Astrocyte (in vitro differentiated cells and primary cell): ENCODE data around the gene C1orf198. TPM values are rescaled to one million over a fixed set of nuclear protein-coding genes. Genes with fewer than 3 reads are reported as not detected.
"Not testable (repeated sequence)": the region's sequence is repeated elsewhere in the genome, so short reads cannot be mapped to it uniquely, and the experiment has no call there.

ENCODE experiments used
- DNase-seq: peaks from one replicate; pipeline ENCODE4 v3.0.0-alpha.2; 2010; ENCODE audit warnings: low read depth
- FAIRE-seq: peaks from 2 replicates; lab custom pipeline; 2011; peaks lifted over from hg19 to GRCh38; lab: Jason Lieb, UNC
- H2AFZ ChIP-seq: 2 replicates; pipeline ENCODE4 v1.6.0; 2012; ENCODE audit warnings: low read depth, low read length, inconsistent platforms
- H3K27ac ChIP-seq: 2 replicates; pipeline ENCODE4 v1.5.1; 2011; ENCODE audit warnings: low read depth, low read length, inconsistent platforms
- H3K27me3 ChIP-seq: 2 replicates; pipeline ENCODE4 v1.6.0; 2011; ENCODE audit warnings: low read length, inconsistent platforms; ENCODE audit not compliant: insufficient read depth
- H3K36me3 ChIP-seq: 2 replicates; pipeline ENCODE4 v1.5.1; 2011; ENCODE audit warnings: low read length, inconsistent platforms; ENCODE audit not compliant: insufficient read depth
- H3K4me1 ChIP-seq: 2 replicates; pipeline ENCODE4 v1.5.1; 2011; ENCODE audit warnings: low read length, inconsistent platforms; ENCODE audit not compliant: insufficient read depth
- H3K4me2 ChIP-seq: 2 replicates; pipeline ENCODE4 v1.6.0; 2012; ENCODE audit warnings: low read length, inconsistent platforms
- H3K4me3 ChIP-seq: 2 replicates; pipeline ENCODE4 v1.5.1; 2011; ENCODE audit warnings: low read depth, mild to moderate bottlenecking, low read length, inconsistent platforms; ENCODE audit not compliant: insufficient read depth
- H3K79me2 ChIP-seq: 2 replicates; pipeline ENCODE4 v1.6.0; 2012; ENCODE audit warnings: mild to moderate bottlenecking, low read length, inconsistent platforms; ENCODE audit not compliant: insufficient read depth
- H3K9ac ChIP-seq: 2 replicates; pipeline ENCODE4 v1.6.0; 2012; ENCODE audit warnings: mild to moderate bottlenecking, low read length, inconsistent platforms
- H3K9me3 ChIP-seq: 2 replicates; pipeline ENCODE4 v1.5.1; 2012; ENCODE audit warnings: low read depth, mild to moderate bottlenecking, low read length, inconsistent platforms; ENCODE audit not compliant: insufficient read depth
- H4K20me1 ChIP-seq: 2 replicates; pipeline ENCODE4 v1.6.0; 2012; ENCODE audit warnings: low read length, inconsistent platforms; ENCODE audit not compliant: insufficient read depth
- H3K27ac Mint-ChIP-seq: one replicate; pipeline ENCODE4 v1.8.0; 2021; ENCODE audit warnings: mild to moderate bottlenecking, mixed read lengths; ENCODE audit not compliant: unreplicated experiment
- H3K27me3 Mint-ChIP-seq: one replicate; pipeline ENCODE4 v1.8.0; 2021; ENCODE audit warnings: low read depth, mixed read lengths; ENCODE audit not compliant: unreplicated experiment
- H3K36me3 Mint-ChIP-seq: one replicate; pipeline ENCODE4 v1.8.0; 2021; ENCODE audit warnings: low read depth, mixed read lengths; ENCODE audit not compliant: unreplicated experiment
- H3K4me1 Mint-ChIP-seq: one replicate; pipeline ENCODE4 v1.8.0; 2021; ENCODE audit warnings: low read depth, mixed read lengths; ENCODE audit not compliant: unreplicated experiment
- H3K4me3 Mint-ChIP-seq: one replicate; pipeline ENCODE4 v1.8.0; 2021; ENCODE audit warnings: mild to moderate bottlenecking, moderate library complexity, mixed read lengths; ENCODE audit not compliant: unreplicated experiment
- H3K9me3 Mint-ChIP-seq: one replicate; pipeline ENCODE4 v1.8.0; 2021; ENCODE audit warnings: mild to moderate bottlenecking, mixed read lengths; ENCODE audit not compliant: unreplicated experiment
- CTCF ChIP-seq: IDR thresholded peaks from 2 replicates; pipeline ENCODE4 v1.5.1; 2011; ENCODE audit warnings: low read depth, mild to moderate bottlenecking, inconsistent platforms, low read length, moderate library complexity; ENCODE audit not compliant: insufficient read depth
- EZH2 ChIP-seq: IDR thresholded peaks from 2 replicates; pipeline ENCODE4 v1.6.1; 2012; ENCODE audit warnings: mild to moderate bottlenecking, low read length, inconsistent platforms; ENCODE audit not compliant: insufficient read depth
- total RNA-seq: library from RNA; stranded (reverse); gene quantifications from 2 replicates; pipeline ENCODE4 v1.2.1, GENCODE V29; 2021

Gene C1orf198
- total RNA-seq, 1 donor from 2014 or later: 102 TPM

GRCh38 chr1:230849451-230850224 lies 18.7 kb downstream of the C1orf198 start:
- H3K79me2 ChIP-seq: peaks cover 74% of the 10 kb centered on the region
- FAIRE-seq (peak; percentile 99), DNase-seq (peak; percentile 97)
- Mint-ChIP-seq H3K36me3 (peaks cover 48% of the 10 kb centered on the region), H3K27me3 (no peaks in the 10 kb centered on the region), H3K4me3 (peak overlapping the region; percentile 58), H3K27ac (peak overlapping the region; percentile 97), H3K9me3 (peaks cover 4% of the 10 kb centered on the region), H3K4me1 (peaks cover 76% of the 10 kb centered on the region)
- peaks cover 3% of the 10 kb centered on the region for H3K9me3 ChIP-seq
- peak overlapping the region; percentile 66 for H3K9ac ChIP-seq
- H3K4me2 ChIP-seq: peak overlapping the region; percentile 72
- TF ChIP-seq EZH2 (no peak), CTCF (no peak)
- peak overlapping the region; percentile 40 for H3K4me3 ChIP-seq
- H2AFZ ChIP-seq: no peak overlapping the region
- H3K27me3 ChIP-seq: no peaks in the 10 kb centered on the region
- peaks cover 21% of the 10 kb centered on the region for H3K36me3 ChIP-seq
- peak overlapping the region; percentile 87 for H3K27ac ChIP-seq
- peaks cover 42% of the 10 kb centered on the region for H3K4me1 ChIP-seq
- peaks cover 14% of the 10 kb centered on the region for H4K20me1 ChIP-seq

GRCh38 chr1:230848235-230848634 lies 20.1 kb downstream of the C1orf198 start:
- Histone ChIP-seq H4K20me1 (peaks cover 19% of the 10 kb centered on the region), H3K9me3 (peaks cover 3% of the 10 kb centered on the region), H3K36me3 (peaks cover 10% of the 10 kb centered on the region), H3K4me1 (peaks cover 42% of the 10 kb centered on the region), H3K27me3 (no peaks in the 10 kb centered on the region), H3K4me2 (peak overlapping the region; percentile 16), H3K79me2 (peaks cover 74% of the 10 kb centered on the region), H3K9ac (no peak overlapping the region), H3K27ac (no peak overlapping the region), H2AFZ (no peak overlapping the region), H3K4me3 (no peak overlapping the region)
- no peak overlapping the region for H3K4me3 Mint-ChIP-seq
- H3K36me3 Mint-ChIP-seq: peaks cover 46% of the 10 kb centered on the region
- no peak for TF ChIP-seq CTCF
- no peak for TF ChIP-seq EZH2
- no peak for DNase-seq
- peak overlapping the region; percentile 97 for H3K27ac Mint-ChIP-seq
- no peak for FAIRE-seq
- H3K27me3 Mint-ChIP-seq: no peaks in the 10 kb centered on the region
- peaks cover 4% of the 10 kb centered on the region for H3K9me3 Mint-ChIP-seq
- peaks cover 71% of the 10 kb centered on the region for H3K4me1 Mint-ChIP-seq

- peak overlapping the region; percentile 89 for H3K27ac Mint-ChIP-seq
- not testable (repeated sequence) for H3K4me3 Mint-ChIP-seq, H3K27me3 ChIP-seq, H3K9me3 ChIP-seq, H3K27me3 Mint-ChIP-seq, FAIRE-seq, H3K27ac ChIP-seq, H3K4me2 ChIP-seq, H2AFZ ChIP-seq, DNase-seq, H3K4me3 ChIP-seq, H3K9ac ChIP-seq, H3K9me3 Mint-ChIP-seq
- Histone ChIP-seq H3K79me2 (peaks cover 77% of the 10 kb centered on the region), H3K36me3 (peaks cover 24% of the 10 kb centered on the region), H3K4me1 (peaks cover 24% of the 10 kb centered on the region), H4K20me1 (peaks cover 31% of the 10 kb centered on the region)
- peaks cover 49% of the 10 kb centered on the region for H3K4me1 Mint-ChIP-seq
- peaks cover 46% of the 10 kb centered on the region for H3K36me3 Mint-ChIP-seq
Observed at GRCh38 chr1:230845184-230845583, 23.1 kb downstream of the C1orf198 start.
